Measurements from ENCODE around the gene MINDY4B.

DNA sequence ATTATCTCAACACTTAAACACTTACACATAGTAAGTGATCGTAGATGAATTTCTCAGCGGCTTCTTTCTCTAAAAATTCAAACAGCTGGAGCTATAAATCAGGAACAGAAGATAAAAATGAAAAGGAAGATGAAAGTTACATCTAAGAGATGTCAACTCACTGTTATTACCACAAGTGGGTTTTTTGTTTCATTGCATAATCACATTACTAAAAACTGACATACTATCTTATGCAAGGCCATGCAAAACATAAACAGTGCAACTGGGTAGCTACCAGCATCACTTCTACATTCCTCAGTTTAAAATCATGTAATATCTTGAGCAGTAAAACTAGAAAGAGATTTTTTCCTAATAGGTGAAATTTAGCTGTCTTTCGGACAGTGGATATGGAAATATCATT is 14.9 kb downstream of the MINDY4B start:
- TF ChIP-seq, protein P1, sequence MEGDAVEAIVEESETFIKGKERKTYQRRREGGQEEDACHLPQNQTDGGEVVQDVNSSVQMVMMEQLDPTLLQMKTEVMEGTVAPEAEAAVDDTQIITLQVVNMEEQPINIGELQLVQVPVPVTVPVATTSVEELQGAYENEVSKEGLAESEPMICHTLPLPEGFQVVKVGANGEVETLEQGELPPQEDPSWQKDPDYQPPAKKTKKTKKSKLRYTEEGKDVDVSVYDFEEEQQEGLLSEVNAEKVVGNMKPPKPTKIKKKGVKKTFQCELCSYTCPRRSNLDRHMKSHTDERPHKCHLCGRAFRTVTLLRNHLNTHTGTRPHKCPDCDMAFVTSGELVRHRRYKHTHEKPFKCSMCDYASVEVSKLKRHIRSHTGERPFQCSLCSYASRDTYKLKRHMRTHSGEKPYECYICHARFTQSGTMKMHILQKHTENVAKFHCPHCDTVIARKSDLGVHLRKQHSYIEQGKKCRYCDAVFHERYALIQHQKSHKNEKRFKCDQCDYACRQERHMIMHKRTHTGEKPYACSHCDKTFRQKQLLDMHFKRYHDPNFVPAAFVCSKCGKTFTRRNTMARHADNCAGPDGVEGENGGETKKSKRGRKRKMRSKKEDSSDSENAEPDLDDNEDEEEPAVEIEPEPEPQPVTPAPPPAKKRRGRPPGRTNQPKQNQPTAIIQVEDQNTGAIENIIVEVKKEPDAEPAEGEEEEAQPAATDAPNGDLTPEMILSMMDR (IDR thresholded peaks at IDR 0.05; ENCODE audit: insufficient read depth, low read depth, low read length): no peak
- no peak for TF ChIP-seq EZH2 (IDR thresholded peaks at IDR 0.05; ENCODE audit: insufficient read depth, low read length)
